GM19238 (cell line): ENCODE results near the gene CDC42BPA.

Source experiments
- DNase-seq: peaks from one replicate; pipeline ENCODE4 v3.0.0; 2011; ENCODE audit warnings: low spot score; ENCODE audit not compliant: insufficient read length

The CDC42BPA gene

GRCh38 chr1:226981838-226982237 is 336.5 kb downstream of the CDC42BPA start:
- no peak for DNase-seq

GRCh38 chr1:226981386-226981817 is 336.9 kb downstream of the CDC42BPA start:
- DNase-seq, result no peak

GRCh38 chr1:226980565-226981385 is 337.5 kb downstream of the CDC42BPA start:
- DNase-seq, result no peak

- DNase-seq, result no peak
These were observed 338.2 kb downstream of the CDC42BPA start for GRCh38 chr1:226980122-226980560.

GRCh38 chr1:226979517-226980121 is 338.7 kb downstream of the CDC42BPA start:
- no peak for DNase-seq

GRCh38 chr1:226979115-226979516 is 339.2 kb downstream of the CDC42BPA start:
- no peak for DNase-seq

GRCh38 chr1:226978432-226979114 is 339.7 kb downstream of the CDC42BPA start:
- DNase-seq, result no peak

- DNase-seq, result no peak
These were observed 340.5 kb downstream of the CDC42BPA start for GRCh38 chr1:226977643-226978431.

- no peak for DNase-seq
These were observed 341.2 kb downstream of the CDC42BPA start for GRCh38 chr1:226976978-226977642.

- no peak for DNase-seq
These were observed 341.9 kb downstream of the CDC42BPA start for GRCh38 chr1:226976276-226976977.

GRCh38 chr1:226975259-226976250 is 342.7 kb downstream of the CDC42BPA start:
- DNase-seq, result no peak

- DNase-seq, result no peak
These were observed 343.6 kb downstream of the CDC42BPA start for GRCh38 chr1:226974544-226975258.

- DNase-seq, result no peak
These were observed 344.3 kb downstream of the CDC42BPA start for GRCh38 chr1:226973898-226974543.

GRCh38 chr1:226973371-226973897 is 344.9 kb downstream of the CDC42BPA start:
- no peak for DNase-seq

- DNase-seq, result no peak
These were observed 345.4 kb downstream of the CDC42BPA start for GRCh38 chr1:226972931-226973330.

GRCh38 chr1:226971765-226972164 is 346.5 kb downstream of the CDC42BPA start:
- DNase-seq, result no peak

GRCh38 chr1:226967665-226968064 is 350.6 kb downstream of the CDC42BPA start:
- no peak for DNase-seq

GRCh38 chr1:226966683-226967082 is 351.6 kb downstream of the CDC42BPA start:
- no peak for DNase-seq
